AG09309 (cell line): ENCODE data around the gene COL19A1.

Experiments used
- DNase-seq: peaks from one replicate; pipeline ENCODE4 v3.0.0-alpha.2; 2010; ENCODE audit warnings: low read depth
- H3K4me3 ChIP-seq: 2 replicates; pipeline ENCODE4 v1.5.1; 2011; ENCODE audit warnings: mild to moderate bottlenecking, low read depth, low read length, moderate library complexity; ENCODE audit not compliant: control insufficient read depth
- CTCF ChIP-seq: IDR thresholded peaks from 2 replicates; pipeline ENCODE4 v1.5.1; 2011; ENCODE audit warnings: mild to moderate bottlenecking, low read depth, low read length, inconsistent platforms; ENCODE audit not compliant: insufficient read depth, control insufficient read depth; ENCODE audit errors: missing control alignments

Gene COL19A1

GRCh38 chr6:69846312-69846711 is 20.0 kb upstream of the COL19A1 start:
- H3K4me3 ChIP-seq, result no peak overlapping the region
- DNase-seq, result no peak
- no peak for TF ChIP-seq CTCF

DNA sequence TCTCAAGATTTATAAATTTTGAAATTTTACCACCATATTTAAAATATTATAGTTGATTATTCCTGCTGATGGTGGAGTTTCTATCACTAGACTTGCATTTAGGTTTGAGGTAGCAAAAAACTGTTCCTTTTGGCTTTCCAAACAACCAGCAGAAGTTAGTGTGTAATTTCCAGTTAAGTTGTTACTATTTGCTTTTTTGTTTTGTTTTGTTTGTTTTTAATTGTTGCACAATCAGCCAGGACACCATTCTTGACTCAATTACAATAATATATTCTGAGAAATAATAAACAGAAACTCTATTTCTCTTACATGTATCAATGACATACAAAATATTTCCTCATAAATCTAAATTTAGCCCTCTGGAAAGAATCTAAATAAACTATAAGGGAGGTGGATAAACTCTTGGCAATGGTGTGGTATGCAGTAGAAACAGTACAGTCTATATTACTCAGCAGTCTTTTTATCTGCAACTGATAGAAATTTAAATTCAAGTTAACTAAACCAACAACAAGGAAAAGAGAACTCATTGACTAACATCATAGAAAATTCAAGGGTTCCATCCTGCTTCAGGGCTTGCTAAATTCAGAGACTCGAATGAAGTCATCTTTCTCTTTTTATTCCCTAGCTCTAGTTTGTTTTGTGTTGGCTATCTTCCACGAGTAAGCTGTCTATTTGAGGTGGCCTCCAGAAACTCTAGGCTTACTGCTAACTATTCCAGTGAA is 19.4 kb upstream of the COL19A1 start:
- no peak for TF ChIP-seq CTCF
- no peak for DNase-seq
- no peak overlapping the region for H3K4me3 ChIP-seq

- DNase-seq, result no peak
- no peak overlapping the region for H3K4me3 ChIP-seq
- no peak for TF ChIP-seq CTCF
Observed at GRCh38 chr6:69847492-69847788, 18.9 kb upstream of the COL19A1 start.

- DNase-seq, result no peak
- H3K4me3 ChIP-seq, result no peak overlapping the region
- no peak for TF ChIP-seq CTCF
Observed at GRCh38 chr6:69848552-69848951, 17.8 kb upstream of the COL19A1 start.

- DNase-seq, result no peak
- no peak overlapping the region for H3K4me3 ChIP-seq
- TF ChIP-seq CTCF, result no peak
Observed at GRCh38 chr6:69852706-69853105, 13.7 kb upstream of the COL19A1 start.

DNA sequence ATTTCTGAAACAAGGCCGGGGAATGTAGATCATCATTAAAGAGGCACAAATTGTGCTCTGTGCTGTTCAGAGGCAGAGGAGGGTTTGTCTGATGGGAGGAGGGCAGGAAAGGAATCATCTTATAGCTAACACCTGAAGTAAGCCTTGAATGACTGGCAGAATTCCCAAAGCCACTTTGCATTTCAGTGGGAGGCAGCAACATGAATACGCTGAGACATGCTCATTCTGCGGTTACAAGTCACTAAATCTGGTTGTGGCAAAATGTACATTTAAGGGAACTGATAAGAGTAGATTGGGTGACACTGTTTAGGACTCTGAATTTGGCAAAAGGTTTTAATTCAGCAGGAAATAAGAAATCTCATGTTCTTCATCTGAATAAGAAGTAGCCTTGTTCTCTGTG is 4.4 kb upstream of the COL19A1 start:
- H3K4me3 ChIP-seq, result no peak overlapping the region
- TF ChIP-seq CTCF, result no peak
- no peak for DNase-seq

DNA sequence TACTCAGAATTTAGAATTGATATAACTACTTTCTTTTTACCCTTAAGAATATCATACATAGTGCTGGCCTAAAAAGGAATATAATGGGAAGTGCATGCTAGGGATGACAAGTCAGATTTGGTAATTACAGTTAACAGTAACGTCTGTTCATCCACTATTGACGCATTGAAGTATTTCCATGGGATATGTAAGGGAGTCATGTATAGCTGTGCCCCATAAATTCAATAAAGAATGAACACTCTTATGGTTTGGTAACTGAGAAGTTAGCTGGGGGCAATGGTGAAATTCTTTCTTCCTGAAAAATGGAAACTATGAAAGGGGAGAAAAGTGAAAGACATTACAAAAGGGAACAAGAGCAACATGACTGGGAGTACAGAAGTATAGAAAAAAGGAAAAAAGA is 2.6 kb upstream of the COL19A1 start:
- no peak overlapping the region for H3K4me3 ChIP-seq
- TF ChIP-seq CTCF, result no peak
- no peak for DNase-seq
